ENCODE data around the gene PRKAR2A.

DNA sequence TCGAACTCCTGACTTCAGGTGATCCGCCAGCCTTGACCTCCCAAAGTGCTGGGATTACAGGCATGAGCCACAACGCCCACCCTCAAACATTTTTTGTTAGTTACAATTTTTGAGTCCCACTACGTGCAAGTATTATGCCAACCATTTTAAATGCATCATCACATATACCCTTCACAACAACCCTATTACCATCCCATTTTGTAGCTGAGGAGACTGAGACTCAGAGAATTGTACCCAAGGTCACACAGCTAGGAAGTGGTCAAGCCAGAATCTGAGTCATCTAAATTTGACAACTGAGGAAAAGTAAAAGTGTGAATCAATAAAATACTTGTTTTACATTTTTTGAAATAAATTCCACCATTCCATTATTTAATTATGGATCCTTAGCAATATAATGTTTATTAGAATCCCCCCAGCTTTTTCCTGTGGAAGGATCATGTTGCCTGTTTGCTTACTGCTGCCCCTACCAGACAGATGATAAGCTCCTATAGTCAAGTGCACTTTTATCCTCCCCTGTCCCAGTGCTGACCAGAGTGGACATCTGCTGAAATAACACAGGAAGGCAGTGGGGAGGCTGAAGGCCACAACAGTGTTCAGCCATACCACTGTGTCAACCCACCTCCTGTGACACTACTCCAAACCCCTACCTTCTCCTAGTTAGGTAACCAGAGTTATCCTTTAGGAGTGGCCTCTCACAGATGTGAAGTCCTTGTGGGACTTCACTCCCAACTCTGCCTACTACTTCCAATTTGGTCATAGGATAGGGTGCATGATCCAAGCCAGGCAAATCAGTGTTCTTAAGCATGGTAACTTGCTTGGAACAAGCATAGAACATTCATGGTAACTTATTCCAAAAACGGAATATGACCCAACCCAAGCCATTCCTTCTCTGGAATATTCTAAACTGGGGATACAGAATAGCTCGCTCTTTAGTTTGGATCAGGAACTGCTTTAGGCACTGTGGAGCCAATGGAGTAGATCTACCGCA lies 28.1 kb downstream of the PRKAR2A start:
- no peak for TF ChIP-seq CTCF (IDR thresholded peaks at IDR 0.05 in 2 of 3, conservative IDR thresholded peaks at IDR 0.05 in 1 of 3; ENCODE audit: control insufficient read depth in 2 of 3, extremely low read depth in 1 of 3, insufficient read depth in 1 of 3, low read depth in 3 of 3, low read length in 3 of 3)
- no peak for TF ChIP-seq ZNF24 (IDR thresholded peaks at IDR 0.05)
- no peak for TF ChIP-seq KDM1A (IDR thresholded peaks at IDR 0.05; ENCODE audit: borderline replicate concordance)
